ENCODE measurements around the gene AP1M2.

- no peak for TF ChIP-seq CTCF (IDR thresholded peaks at IDR 0.05)
- no peak for TF ChIP-seq SIN3A (IDR thresholded peaks at IDR 0.05; ENCODE audit: borderline replicate concordance, insufficient read depth, low read depth, low read length)
- no peak for TF ChIP-seq REST (IDR thresholded peaks at IDR 0.05; ENCODE audit: insufficient read depth in 1 of 2, low read depth in 2 of 2, low read length in 1 of 2)
These were observed 42.3 kb downstream of the AP1M2 start for GRCh38 chr19:10544753-10545251.
